H1 (cell line): Measurements from ENCODE around the gene KCTD15. TPM values are rescaled to one million over a fixed set of nuclear protein-coding genes. Genes with fewer than 3 reads are reported as not detected.

Experiments
- CTCF ChIA-PET: fragments of 300-600 bp; sonication (Branson Sonifier 250); formaldehyde crosslinking; loops from one replicate; lab custom pipeline; 2021; ENCODE audit not compliant: partially characterized antibody; lab: Charles Lee
- POLR2A ChIA-PET: fragments of 300-600 bp; sonication (Branson Sonifier 250); formaldehyde crosslinking; loops from one replicate; lab custom pipeline; 2021; ENCODE audit warnings: inconsistent platforms; ENCODE audit not compliant: partially characterized antibody; lab: Charles Lee
- DNase-seq, 2 experiments: peaks; one replicate each; pipeline versions ENCODE4 v3.0.0 to v3.0.0-alpha.2; 2010 to 2022; ENCODE audit warnings: low spot score in 2 of 2, low read depth in 1 of 2, mixed read lengths in 1 of 2
- FAIRE-seq: peaks from 2 replicates; lab custom pipeline; 2011; peaks lifted over from hg19 to GRCh38; lab: Jason Lieb, UNC
- H2AFZ ChIP-seq: 2 replicates; pipeline ENCODE4 v1.8.1; 2012; ENCODE audit warnings: low read length, inconsistent platforms
- H2AK5ac ChIP-seq: 2 replicates; pipeline ENCODE4 v1.6.1; 2013; ENCODE audit warnings: low read depth, low read length
- H2BK120ac ChIP-seq: replicated peaks from 2 replicates; pipeline ENCODE3; 2013; ENCODE audit warnings: low read depth, low read length, inconsistent platforms
- H2BK12ac ChIP-seq: 2 replicates; pipeline ENCODE4 v1.6.1; 2013; ENCODE audit warnings: low read depth, low read length
- H2BK15ac ChIP-seq: 2 replicates; pipeline ENCODE4 v1.6.1; 2013; ENCODE audit warnings: low read length
- H2BK20ac ChIP-seq: 2 replicates; pipeline ENCODE4 v1.6.1; 2013; ENCODE audit warnings: low read length
- H2BK5ac ChIP-seq: 2 replicates; pipeline ENCODE4 v1.6.1; 2013; ENCODE audit warnings: low read depth, low read length
- H3K14ac ChIP-seq: 2 replicates; pipeline ENCODE4 v1.6.1; 2013; ENCODE audit warnings: inconsistent platforms; ENCODE audit not compliant: insufficient read length
- H3K18ac ChIP-seq: 2 replicates; pipeline ENCODE4 v1.6.1; 2013; ENCODE audit warnings: low read length; ENCODE audit errors: extremely low read depth
- H3K23ac ChIP-seq: 2 replicates; pipeline ENCODE4 v1.6.1; 2013; ENCODE audit warnings: inconsistent platforms; ENCODE audit not compliant: insufficient read length
- H3K23me2 ChIP-seq: 2 replicates; pipeline ENCODE4 v1.6.1; 2013; ENCODE audit warnings: low read depth, low read length
- H3K27ac ChIP-seq: 2 replicates; pipeline ENCODE4 v1.6.1; 2011; ENCODE audit warnings: low read depth, low read length, inconsistent platforms
- H3K27me3 ChIP-seq, 4 experiments: replicated peaks in 1 of 4; 1 replicate in 1 of 4; 2 replicates in 3 of 4; pipeline versions ENCODE4 v1.6.1 to v1.8.1; 2011 to 2013; ENCODE audit warnings: low read length in 3 of 4, mild to moderate bottlenecking in 3 of 4, inconsistent platforms in 2 of 4, mixed read lengths in 2 of 4, moderate library complexity in 1 of 4; ENCODE audit not compliant: control insufficient read depth in 3 of 4, insufficient read depth in 3 of 4; ENCODE audit errors: extremely low read depth in 1 of 4
- H3K36me3 ChIP-seq, 4 experiments: 2 replicates each; pipeline versions ENCODE4 v1.6.1 to v1.8.1; 2011 to 2013; ENCODE audit warnings: mild to moderate bottlenecking in 4 of 4, low read length in 3 of 4, moderate library complexity in 2 of 4, control low read depth in 1 of 4, inconsistent platforms in 1 of 4; ENCODE audit not compliant: insufficient read depth in 4 of 4, control insufficient read depth in 2 of 4
- H3K4ac ChIP-seq: replicated peaks from 2 replicates; pipeline ENCODE3; 2013; ENCODE audit warnings: low read length, low read depth, mixed read lengths, inconsistent platforms; ENCODE audit not compliant: insufficient read length
- H3K4me1 ChIP-seq, 4 experiments: replicated peaks in 1 of 4; 1 replicate in 1 of 4; 2 replicates in 3 of 4; pipeline versions ENCODE4 v1.6.1 to v1.8.1; 2011 to 2013; ENCODE audit warnings: low read length in 3 of 4, inconsistent platforms in 2 of 4, mixed read lengths in 1 of 4; ENCODE audit not compliant: insufficient read depth in 4 of 4, control insufficient read depth in 3 of 4
- H3K4me2 ChIP-seq, 2 experiments: 2 replicates each; pipeline versions ENCODE4 v1.6.1 to v1.8.1; 2011 to 2013; ENCODE audit warnings: low read depth in 2 of 2, low read length in 2 of 2, control low read depth in 1 of 2, inconsistent platforms in 1 of 2, mild to moderate bottlenecking in 1 of 2; ENCODE audit not compliant: insufficient read depth in 1 of 2
- H3K4me3 ChIP-seq, 4 experiments: fragments of 200-600, 300-600 bp in 1 of 4; sonication (generic), shearing (Covaris generic), sonication (Bioruptor Twin) in 1 of 4; 2 replicates each; pipeline versions ENCODE4 v1.5.1 to v1.8.1; 2011 to 2016; ENCODE audit warnings: low read length in 4 of 4, low read depth in 3 of 4, control low read depth in 2 of 4, inconsistent platforms in 2 of 4, mild to moderate bottlenecking in 2 of 4, mixed read lengths in 1 of 4, moderate library complexity in 1 of 4; ENCODE audit not compliant: insufficient read depth in 2 of 4; ENCODE audit errors: extremely low read depth in 1 of 4
- H3K56ac ChIP-seq: replicated peaks from 2 replicates; pipeline ENCODE3; 2013; ENCODE audit warnings: low read depth, mild to moderate bottlenecking, mixed read lengths, low read length, inconsistent platforms; ENCODE audit not compliant: insufficient read length
- H3K79me1 ChIP-seq: 2 replicates; pipeline ENCODE4 v1.6.1; 2013; ENCODE audit warnings: low read depth, low read length, control low read depth
- H3K79me2 ChIP-seq, 2 experiments: 2 replicates each; pipeline versions ENCODE4 v1.6.1 to v1.8.1; 2012 to 2013; ENCODE audit warnings: low read length in 2 of 2, mild to moderate bottlenecking in 2 of 2, inconsistent platforms in 1 of 2; ENCODE audit not compliant: insufficient read depth in 2 of 2, control insufficient read depth in 1 of 2
- H3K9ac ChIP-seq, 4 experiments: replicated peaks in 1 of 4; 1 replicate in 1 of 4; 2 replicates in 3 of 4; pipeline versions ENCODE4 v1.6.1 to v1.8.1; 2011 to 2013; ENCODE audit warnings: low read depth in 3 of 4, low read length in 3 of 4, control low read depth in 2 of 4, mild to moderate bottlenecking in 2 of 4, moderate library complexity in 2 of 4, inconsistent platforms in 1 of 4; ENCODE audit errors: extremely low read depth in 1 of 4
- H3K9me3 ChIP-seq, 2 experiments: 2 replicates each; pipeline versions ENCODE4 v1.6.1 to v1.8.1; 2012 to 2013; ENCODE audit warnings: mild to moderate bottlenecking in 2 of 2, moderate library complexity in 2 of 2, control low read depth in 1 of 2, inconsistent platforms in 1 of 2, low read depth in 1 of 2, low read length in 1 of 2, mixed read lengths in 1 of 2; ENCODE audit not compliant: insufficient read depth in 2 of 2
- H4K20me1 ChIP-seq, 2 experiments: replicated peaks in 1 of 2; 2 replicates each; pipeline versions ENCODE3 to v1.8.1; 2011 to 2013; ENCODE audit warnings: inconsistent platforms in 2 of 2, low read length in 2 of 2, mild to moderate bottlenecking in 1 of 2; ENCODE audit not compliant: insufficient read depth in 2 of 2, control insufficient read depth in 1 of 2
- H4K5ac ChIP-seq: 2 replicates; pipeline ENCODE4 v1.6.1; 2013; ENCODE audit warnings: low read length, low read depth, mixed read lengths, inconsistent platforms; ENCODE audit not compliant: insufficient read length
- H4K8ac ChIP-seq: 2 replicates; pipeline ENCODE4 v1.8.0; 2013; ENCODE audit warnings: mild to moderate bottlenecking, moderate library complexity, low read length, inconsistent platforms; ENCODE audit not compliant: insufficient read depth; ENCODE audit errors: extremely low read depth
- H4K91ac ChIP-seq: replicated peaks from 2 replicates; pipeline ENCODE3; 2013; ENCODE audit warnings: low read length, mixed read lengths, inconsistent platforms; ENCODE audit not compliant: insufficient read length
- CTBP2 ChIP-seq: IDR thresholded peaks from 2 replicates; pipeline ENCODE4 v1.7.0; 2011; ENCODE audit warnings: borderline replicate concordance, mild to moderate bottlenecking, moderate library complexity, mixed read lengths, low read length; ENCODE audit not compliant: insufficient read depth, insufficient read length
- CTCF ChIP-seq, 3 experiments: IDR thresholded peaks; 1 replicate in 2 of 3; 2 replicates in 1 of 3; pipeline versions ENCODE4 v1.5.1 to v1.6.1; 2011; ENCODE audit warnings: low read length in 3 of 3, mild to moderate bottlenecking in 3 of 3, inconsistent platforms in 2 of 3, low read depth in 1 of 3, moderate library complexity in 1 of 3; ENCODE audit not compliant: insufficient read depth in 1 of 3; ENCODE audit errors: control extremely low read depth in 1 of 3
- EP300 ChIP-seq, 2 experiments: IDR thresholded peaks; 1 replicate in 1 of 2; 2 replicates in 1 of 2; pipeline ENCODE4 v1.6.1; 2011 to 2012; ENCODE audit warnings: low read depth in 2 of 2, low read length in 2 of 2, mild to moderate bottlenecking in 2 of 2, borderline replicate concordance in 1 of 2, inconsistent platforms in 1 of 2, moderate library complexity in 1 of 2
- HDAC2 ChIP-seq, 2 experiments: fragments of 300-600 bp in 1 of 2; sonication (generic) in 1 of 2; IDR thresholded peaks; 2 replicates each; pipeline ENCODE4 v1.6.1; 2011 to 2012; ENCODE audit warnings: low read depth in 2 of 2, low read length in 2 of 2, mild to moderate bottlenecking in 2 of 2, moderate library complexity in 2 of 2, borderline replicate concordance in 1 of 2, inconsistent platforms in 1 of 2
- KDM4A ChIP-seq: IDR thresholded peaks from one replicate; pipeline ENCODE4 v1.7.1; 2012; ENCODE audit warnings: low read depth, mild to moderate bottlenecking, moderate library complexity, low read length, inconsistent platforms; ENCODE audit not compliant: severe bottlenecking
- RXRA ChIP-seq: IDR thresholded peaks from 2 replicates; pipeline ENCODE4 v1.6.1; 2011; ENCODE audit warnings: low read depth, mild to moderate bottlenecking, low read length, moderate library complexity; ENCODE audit not compliant: insufficient read depth
- TAF1 ChIP-seq: IDR thresholded peaks from 2 replicates; pipeline ENCODE4 v1.6.1; 2011; ENCODE audit warnings: mild to moderate bottlenecking, low read depth, low read length
- TEAD4 ChIP-seq: IDR thresholded peaks from 2 replicates; pipeline ENCODE4 v1.6.1; 2012; ENCODE audit warnings: low read depth, low read length, inconsistent platforms, mixed read lengths
- USF2 ChIP-seq: IDR thresholded peaks from 2 replicates; pipeline ENCODE4 v1.6.1; 2011; ENCODE audit warnings: low read length, improper control_type of control experiment
- WGBS, 2 experiments: shearing (Covaris generic) in 1 of 2; methylation state at CpG; one replicate each; pipeline versions ENCODE4 v1.1.6 to v1.1.7; 2013 to 2015; ENCODE audit warnings: low lambda C conversion rate in 2 of 2, mixed read lengths in 2 of 2, inconsistent platforms in 1 of 2, low coverage in 1 of 2, missing lambda C conversion rate in 1 of 2; ENCODE audit not compliant: insufficient replicate concordance in 2 of 2, insufficient coverage in 1 of 2, insufficient read length in 1 of 2; ENCODE audit errors: extremely low coverage in 1 of 2, missing lambda C conversion rate in 1 of 2; 5-methylcytosine and 5-hydroxymethylcytosine counted together
- polyA plus RNA-seq, 7 experiments: library from polyadenylated mRNA; depleted of rRNA in 3 of 7; stranded (reverse) in 5 of 7; unstranded in 2 of 7; fragments of >200 nt in 5 of 7; fragments of 200-250 nt in 2 of 7; gene quantifications; 1 replicate in 5 of 7; 2 replicates in 1 of 7; 4 replicates in 1 of 7; pipeline versions ENCODE4 v1.2.1 to v1.2.3, GENCODE V29; 2011 to 2013; ENCODE audit warnings: missing spikeins in 2 of 7, mixed read lengths in 2 of 7
- total RNA-seq: library from RNA; stranded (reverse); fragmentation: NEBNext Ultra II Directional; extraction: Animal tissue kit (Norgen Biotek cat#: 25700); gene quantifications from 2 replicates; pipeline ENCODE4 v1.2.1, GENCODE V29; 2021

The KCTD15 gene
- total and polyA plus RNA-seq, 2 of the 8 experiments (the other 6 are each of a cell fraction or from before 2014, with no cell fraction given), result 25.1 to 27.0 TPM

- no peak for FAIRE-seq
- POLR2A ChIA-PET, result no interaction called here
- TF ChIP-seq TAF1 (no peak), CTBP2 (no peak), KDM4A (no peak), CTCF (IDR thresholded peaks at IDR 0.05; ENCODE audit: control extremely low read depth in 1 of 3, insufficient read depth in 1 of 3, low read depth in 1 of 3, low read length in 3 of 3) (no peak), RXRA (no peak), TEAD4 (no peak), USF2 (no peak), EP300 (IDR thresholded peaks at IDR 0.05; ENCODE audit: borderline replicate concordance in 1 of 2, low read depth in 2 of 2, low read length in 2 of 2) (no peak), HDAC2 (IDR thresholded peaks at IDR 0.05; ENCODE audit: borderline replicate concordance in 1 of 2, low read depth in 2 of 2, low read length in 2 of 2) (no peak)
These were observed 43.7 kb downstream of the KCTD15 start for GRCh38 chr19:33840382-33840781.

More at GRCh38 chr19:33840382-33840781, 43.7 kb downstream of the KCTD15 start:
- no peak overlapping the region for H3K9ac ChIP-seq
- H3K9me3 ChIP-seq, result no peaks in the 10 kb centered on the region
- H3K79me2 ChIP-seq, result no peaks in the 10 kb centered on the region
- no peaks in the 10 kb centered on the region for H3K23me2 ChIP-seq
- H3K18ac ChIP-seq, result no peak overlapping the region
- no peak overlapping the region for H2BK15ac ChIP-seq
- no peak overlapping the region for H3K4ac ChIP-seq
- H3K23ac ChIP-seq, result no peak overlapping the region
- no peak overlapping the region for H3K4me2 ChIP-seq
- H3K79me1 ChIP-seq, result no peaks in the 10 kb centered on the region
- DNase-seq, result no peak
- no peaks in the 10 kb centered on the region for H3K36me3 ChIP-seq
- H2BK120ac ChIP-seq, result no peak overlapping the region
- no peak overlapping the region for H2AK5ac ChIP-seq
- no peak overlapping the region; the same call in 1 of the 2 replicates for H2BK12ac ChIP-seq
- no peak overlapping the region for H3K14ac ChIP-seq
- CTCF ChIA-PET, result interaction anchor here (0.6 to 1.4 kb wide), 3 partner anchors 13 to 256 kb away, joined by 3 to 5 read pairs (median 4); no protein-coding TSS in a partner anchor
- no peaks in the 10 kb centered on the region for H4K20me1 ChIP-seq
- H4K91ac ChIP-seq, result no peak overlapping the region
- H3K4me3 ChIP-seq, result no peak overlapping the region
- no peak overlapping the region for H2BK20ac ChIP-seq
- no peak overlapping the region for H2BK5ac ChIP-seq
- H3K27me3 ChIP-seq, result no peaks in the 10 kb centered on the region
- H2AFZ ChIP-seq, result no peak overlapping the region
- H3K27ac ChIP-seq, result no peak overlapping the region
- no peak overlapping the region for H4K8ac ChIP-seq
- no peak overlapping the region for H4K5ac ChIP-seq
- H3K56ac ChIP-seq, result no peak overlapping the region
- no peaks in the 10 kb centered on the region for H3K4me1 ChIP-seq
- WGBS, 2 experiments, result 90% methylated on average over 4 of the region's 4 CpGs; no CpG with 5 or more reads in 1 of the 2 experiments
